ENCODE results near the gene MBD3L5.
"Not testable (repeated sequence)": the region's sequence is repeated elsewhere in the genome, so short reads cannot be mapped to it uniquely, and the experiment has no call there.

Gene MBD3L5

DNA sequence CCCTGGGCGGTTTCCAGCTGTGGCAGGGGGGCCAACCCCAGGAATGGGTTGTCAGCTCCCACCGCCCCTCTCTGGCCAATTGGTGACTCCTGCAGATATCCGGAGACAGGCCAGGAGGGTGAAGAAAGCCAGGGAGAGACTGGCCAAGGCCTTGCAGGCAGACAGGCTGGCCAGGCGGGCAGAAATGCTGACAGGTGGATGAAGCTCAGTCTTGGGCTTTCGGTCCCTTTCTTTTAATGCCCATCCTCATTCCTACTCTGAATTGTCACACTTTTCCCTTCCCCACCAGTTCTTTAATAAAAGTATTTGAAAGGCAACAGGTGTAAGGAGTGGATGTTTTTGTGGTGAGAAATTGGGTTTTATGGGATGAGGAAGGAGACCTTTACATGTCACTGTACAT, 21.0 kb downstream of the MBD3L5 start:
- DNase-seq (ENCODE audit: low read depth in 1 of 2, low spot score in 1 of 2): not testable (repeated sequence)

GRCh38 chr19:7052896-7053295, 22.5 kb downstream of the MBD3L5 start:
- DNase-seq (ENCODE audit: low read depth in 1 of 2, low spot score in 1 of 2): not testable (repeated sequence)

- DNase-seq (ENCODE audit: low read depth in 1 of 2, low spot score in 1 of 2): not testable (repeated sequence)
Measured at GRCh38 chr19:7054635-7055368, 24.4 kb downstream of the MBD3L5 start.

- DNase-seq (ENCODE audit: low read depth in 1 of 2, low spot score in 1 of 2): not testable (repeated sequence)
Measured at GRCh38 chr19:7055679-7056078, 25.3 kb downstream of the MBD3L5 start.

- DNase-seq (ENCODE audit: low read depth in 1 of 2, low spot score in 1 of 2): not testable (repeated sequence)
Measured at GRCh38 chr19:7056371-7056770, 26.0 kb downstream of the MBD3L5 start.

GRCh38 chr19:7058576-7058975, 28.2 kb downstream of the MBD3L5 start, which contains the start of gene MBD3L3:
TSS of gene MBD3L3 (minus strand) at chr19:7058676. CDS start at chr19:7058605, 71 bp downstream.
- DNase-seq (ENCODE audit: low read depth in 1 of 2, low spot score in 1 of 2): not testable (repeated sequence)

DNA sequence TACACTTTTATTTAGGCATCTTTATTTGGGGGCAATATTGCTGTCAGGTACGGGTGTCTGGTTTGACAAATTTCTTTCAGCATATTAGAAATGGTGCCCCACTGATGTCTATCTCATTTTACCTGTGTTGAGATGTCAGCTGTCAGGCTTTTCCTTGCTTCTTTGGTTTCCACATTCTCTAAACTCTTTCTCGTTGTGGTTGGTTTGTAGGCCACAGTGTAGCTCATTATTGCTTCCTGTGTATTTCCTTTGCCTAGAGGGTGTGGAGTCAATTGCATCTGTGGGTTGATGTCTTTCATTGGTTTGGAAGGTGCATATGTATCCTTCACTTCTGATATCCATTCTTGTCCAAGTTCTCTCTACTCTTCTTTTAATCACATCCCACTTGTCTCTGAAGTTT, 29.6 kb downstream of the MBD3L5 start:
- not testable (repeated sequence) for DNase-seq (ENCODE audit: low read depth in 1 of 2, low spot score in 1 of 2)

GRCh38 chr19:7063339-7063738, 33.0 kb downstream of the MBD3L5 start:
- DNase-seq (ENCODE audit: low read depth in 1 of 2, low spot score in 1 of 2): no peak

DNA sequence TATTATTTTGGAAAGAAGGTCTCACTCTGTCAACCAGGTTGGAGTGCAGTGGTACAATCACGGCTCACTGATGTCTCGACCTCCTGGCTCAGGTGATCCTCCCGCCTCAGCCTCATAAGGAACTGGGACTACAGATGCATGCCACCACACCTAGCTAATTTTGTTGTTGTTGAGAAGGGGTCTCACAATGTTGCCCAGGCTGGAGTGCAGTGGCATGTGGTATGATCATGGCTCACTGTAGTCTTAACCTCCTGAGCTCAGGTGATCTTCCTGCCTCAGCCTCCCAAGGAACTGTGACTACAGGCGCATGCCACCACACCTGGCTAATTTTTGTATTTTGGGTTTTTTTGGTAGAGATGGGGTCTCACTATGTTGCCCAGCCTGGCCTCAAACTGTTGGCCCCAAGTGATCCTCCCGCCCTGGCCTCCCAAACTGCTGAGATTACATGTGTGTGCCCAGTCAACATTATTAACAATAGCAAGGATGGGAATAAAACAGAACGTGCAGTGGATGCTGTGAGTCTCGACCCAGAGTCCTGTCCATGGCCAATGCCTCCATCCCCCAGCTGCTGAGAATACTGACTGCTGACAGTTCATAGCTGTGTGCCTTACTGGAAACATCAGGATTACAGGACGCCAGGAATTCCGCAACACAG, 33.5 kb downstream of the MBD3L5 start:
- DNase-seq (ENCODE audit: low read depth in 1 of 2, low spot score in 1 of 2): no peak

- not testable (repeated sequence) for DNase-seq (ENCODE audit: low read depth in 1 of 2, low spot score in 1 of 2)
Measured at GRCh38 chr19:7067122-7067521, 36.7 kb downstream of the MBD3L5 start.

DNA sequence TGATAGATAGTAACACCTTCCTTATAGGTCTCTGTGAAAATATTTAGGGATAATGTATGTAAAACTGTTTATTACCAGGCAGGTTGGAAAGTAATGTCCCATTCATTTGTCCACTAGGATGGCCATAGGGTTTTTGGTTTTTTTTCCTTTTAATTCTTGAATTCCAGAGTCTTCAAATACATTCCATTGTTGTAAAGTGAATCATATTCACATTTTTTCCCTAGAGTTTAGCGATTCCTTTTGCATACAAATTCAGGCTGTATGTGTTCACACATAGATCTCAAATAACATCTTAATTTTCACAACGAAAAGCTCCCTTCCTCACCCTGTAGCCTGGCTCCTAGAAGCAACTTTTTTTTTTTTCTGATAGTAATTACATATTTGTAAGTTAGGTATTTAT, 37.3 kb downstream of the MBD3L5 start:
- no peak for DNase-seq (ENCODE audit: low read depth in 1 of 2, low spot score in 1 of 2)

DNA sequence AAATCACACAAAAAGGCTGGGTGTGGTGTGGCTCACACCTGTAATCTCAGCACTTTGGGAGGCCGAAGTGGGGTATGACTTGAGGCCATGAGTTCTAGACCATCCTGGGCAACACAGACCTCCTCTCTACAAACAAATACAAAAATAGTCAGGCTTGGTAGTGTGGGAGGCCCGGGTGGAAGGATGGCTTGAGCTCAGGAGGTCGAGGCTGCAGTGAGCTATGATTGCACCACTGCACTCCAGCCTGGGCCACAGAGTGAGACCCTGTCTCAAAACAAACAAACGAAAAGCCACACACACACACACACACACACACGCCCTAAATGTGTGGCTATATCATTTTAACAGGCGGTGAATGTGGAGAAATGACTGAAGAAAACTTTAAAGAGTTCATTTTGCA, 38.2 kb downstream of the MBD3L5 start:
- DNase-seq (ENCODE audit: low read depth in 1 of 2, low spot score in 1 of 2): no peak

- peak; percentile 96 to 98 for DNase-seq (ENCODE audit: low read depth in 1 of 2, low spot score in 1 of 2)
Measured at GRCh38 chr19:7069042-7069903, 38.9 kb downstream of the MBD3L5 start, which contains the start of gene ZNF557. TSS of gene ZNF557 (plus strand) at chr19:7069703. CDS start at chr19:7075075, 5,372 bp downstream.

DNA sequence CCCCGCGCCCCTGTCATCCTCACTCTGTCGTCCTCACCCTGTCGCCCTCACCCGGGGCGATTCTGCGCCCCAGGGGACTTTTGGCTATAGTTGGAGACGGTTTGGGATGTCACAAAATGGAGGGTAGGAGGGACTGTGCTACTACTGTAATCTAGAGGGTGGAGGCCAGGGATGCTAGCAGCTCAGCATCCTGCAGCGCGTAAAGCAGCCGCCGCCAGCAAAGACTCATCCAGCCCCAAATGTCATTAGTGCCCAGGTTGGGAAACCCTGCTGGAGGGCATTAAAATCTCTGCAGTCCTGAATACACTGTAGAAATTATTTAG, 39.5 kb downstream of the MBD3L5 start:
- no peak for DNase-seq (ENCODE audit: low read depth in 1 of 2, low spot score in 1 of 2)

DNA sequence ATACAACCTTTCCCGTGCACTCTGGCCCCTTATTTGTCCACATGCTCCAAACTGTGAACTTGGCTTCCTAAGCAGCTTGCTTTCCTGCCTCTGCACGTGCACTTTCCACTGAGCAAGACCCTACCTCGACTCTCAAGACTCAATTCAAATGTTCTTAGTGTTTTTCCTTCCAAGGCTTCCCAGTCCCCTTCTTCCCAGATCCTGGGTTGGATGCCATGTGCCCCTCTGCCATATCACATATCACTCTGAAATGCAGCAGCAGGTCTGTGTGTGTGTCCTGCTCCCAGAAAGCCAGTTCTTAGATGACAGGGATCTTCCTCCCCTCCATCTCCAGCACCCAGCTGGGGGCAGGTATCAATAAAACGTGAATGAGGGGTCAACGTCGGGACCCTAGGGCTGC, 42.2 kb downstream of the MBD3L5 start:
- DNase-seq (ENCODE audit: low read depth in 1 of 2, low spot score in 1 of 2): no peak

DNA sequence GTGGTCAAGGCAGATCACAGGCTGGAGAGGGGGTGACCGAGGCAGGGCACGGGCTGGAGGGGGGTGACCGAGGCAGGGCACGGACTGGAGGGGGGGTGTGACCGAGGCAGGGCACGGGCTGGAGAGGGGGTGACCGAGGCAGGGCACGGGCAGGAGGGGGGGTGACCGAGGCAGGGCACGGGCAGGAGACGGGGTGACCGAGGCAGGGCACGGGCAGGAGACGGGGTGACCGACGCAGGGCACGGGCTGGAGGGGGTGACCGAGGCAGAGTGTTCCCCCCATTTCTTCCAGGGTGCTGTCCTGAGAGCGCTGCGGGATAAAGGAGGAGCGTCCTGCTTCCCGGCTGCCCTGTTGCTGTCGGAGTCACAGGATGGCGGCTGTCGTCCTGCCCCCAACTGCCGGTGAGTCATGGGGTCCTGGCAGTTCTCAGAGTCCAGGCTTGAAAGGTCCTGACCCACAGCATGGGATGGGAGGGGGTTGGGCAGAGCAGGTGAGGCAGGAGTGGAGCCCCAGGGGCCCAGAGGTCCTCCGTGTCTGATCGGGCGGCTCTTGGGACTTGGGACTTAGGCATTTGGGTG, 44.4 kb downstream of the MBD3L5 start:
- DNase-seq (ENCODE audit: low read depth in 1 of 2, low spot score in 1 of 2): no peak

- DNase-seq (ENCODE audit: low read depth in 1 of 2, low spot score in 1 of 2): no peak
Measured at GRCh38 chr19:7076151-7076550, 45.8 kb downstream of the MBD3L5 start.

DNA sequence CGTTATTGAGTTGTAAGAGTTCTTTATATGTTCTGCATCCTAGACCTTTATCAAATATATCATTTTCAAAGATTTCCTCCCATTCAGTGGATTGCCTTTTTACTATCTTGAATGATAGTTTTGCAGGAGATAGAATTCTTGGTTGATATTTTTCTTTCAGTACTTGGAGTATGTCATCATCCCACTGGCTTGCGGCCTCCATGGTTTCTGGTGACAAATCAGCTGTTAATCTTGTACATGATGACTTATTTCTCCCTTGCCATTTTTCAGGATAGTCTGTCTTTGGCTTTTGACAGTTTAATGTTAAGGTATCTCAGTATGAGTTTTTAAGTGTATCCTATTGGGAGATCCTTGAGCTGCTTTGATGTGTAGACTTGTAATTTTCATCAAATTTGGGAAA, 47.6 kb downstream of the MBD3L5 start:
- no peak for DNase-seq (ENCODE audit: low read depth in 1 of 2, low spot score in 1 of 2)

Data from activated T-helper 1 cell treated with anti-CD3 and anti-CD28 coated beads, Interleukin-2, amount 50 U/mL, for 16 hours (primary cell).